Endothelial cell of umbilical vein (primary cell): ENCODE results near the gene MBD5.

Experiments
- EZH2 ChIP-seq: IDR thresholded peaks from 2 replicates; pipeline ENCODE4 v1.6.1; 2012; ENCODE audit warnings: borderline replicate concordance, low read depth, mild to moderate bottlenecking, moderate library complexity, low read length, inconsistent platforms; ENCODE audit not compliant: severe bottlenecking
- FOS ChIP-seq: IDR thresholded peaks from 2 replicates; pipeline ENCODE4 v1.6.1; 2011; ENCODE audit warnings: mild to moderate bottlenecking, low read length, moderate library complexity, borderline replicate concordance; ENCODE audit not compliant: insufficient read depth
- GATA2 ChIP-seq: IDR thresholded peaks from 2 replicates; pipeline ENCODE4 v1.7.0; 2011; ENCODE audit warnings: low read depth, mild to moderate bottlenecking, moderate library complexity, mixed read lengths, low read length; ENCODE audit not compliant: insufficient read length, insufficient read depth
- MYC ChIP-seq: IDR thresholded peaks from one replicate; pipeline ENCODE4 v1.6.1; 2011; ENCODE audit warnings: mild to moderate bottlenecking, low read depth, low read length
- POLR2A ChIP-seq: IDR thresholded peaks from 2 replicates; pipeline ENCODE4 v1.6.1; 2012; ENCODE audit warnings: low read depth, mild to moderate bottlenecking, control low read depth, low read length
- POLR2AphosphoS5 ChIP-seq: IDR thresholded peaks from 2 replicates; pipeline ENCODE4 v1.6.1; 2012; ENCODE audit warnings: low read depth, mild to moderate bottlenecking, control low read depth, low read length, moderate library complexity; ENCODE audit not compliant: insufficient read depth
- TF ChIP-seq, protein P1 (sequence below), 2 donors: IDR thresholded peaks; 1 replicate in 1 of 2; 2 replicates in 1 of 2; pipeline ENCODE4 v1.5.1; 2011; ENCODE audit warnings: low read length in 2 of 2, mild to moderate bottlenecking in 2 of 2, moderate library complexity in 2 of 2, control low read depth in 1 of 2, inconsistent platforms in 1 of 2, low read depth in 1 of 2; ENCODE audit not compliant: insufficient read depth in 1 of 2; ENCODE audit errors: extremely low read depth in 1 of 2
- TF ChIP-seq, protein P2 (sequence below): IDR thresholded peaks from 2 replicates; pipeline ENCODE4 v1.6.1; 2011; ENCODE audit not compliant: insufficient read depth, insufficient read length

DNA sequence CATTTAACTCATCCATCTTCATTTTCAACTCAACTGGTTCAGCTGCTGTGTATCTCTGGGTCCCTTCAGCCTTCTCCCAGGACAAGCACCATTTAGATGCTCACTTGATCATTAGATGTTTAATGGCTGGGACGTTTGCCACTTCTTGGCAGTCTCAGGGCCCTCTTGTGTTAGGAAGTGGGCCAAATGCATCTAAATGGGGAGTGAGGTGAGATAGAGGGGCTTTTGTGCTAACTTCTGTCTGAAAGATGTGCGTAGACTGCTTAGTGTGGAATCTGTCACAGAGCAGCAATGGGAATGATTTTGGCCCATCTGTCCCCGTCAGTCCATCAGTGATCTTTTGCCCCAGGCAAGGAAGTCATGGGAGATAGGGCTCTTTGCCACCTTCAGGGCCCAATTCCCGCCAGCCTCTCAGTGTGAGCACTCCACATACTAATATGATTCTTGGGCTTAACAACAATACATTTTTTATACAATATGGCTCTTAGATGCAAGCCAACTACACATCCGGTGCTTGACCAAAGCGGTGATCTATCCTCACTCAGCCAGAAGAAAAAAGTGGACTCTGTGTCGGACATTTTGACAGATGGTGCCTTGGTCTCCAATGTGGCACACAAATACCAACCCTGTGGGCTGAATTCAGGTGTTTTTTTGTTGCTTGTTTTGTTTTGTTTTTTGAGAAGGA lies 528.0 kb downstream of the MBD5 start:
- TF ChIP-seq FOS (no peak), EZH2 (no peak), POLR2A (no peak), MYC (no peak), GATA2 (no peak), POLR2AphosphoS5 (no peak)
- TF ChIP-seq, protein P1, sequence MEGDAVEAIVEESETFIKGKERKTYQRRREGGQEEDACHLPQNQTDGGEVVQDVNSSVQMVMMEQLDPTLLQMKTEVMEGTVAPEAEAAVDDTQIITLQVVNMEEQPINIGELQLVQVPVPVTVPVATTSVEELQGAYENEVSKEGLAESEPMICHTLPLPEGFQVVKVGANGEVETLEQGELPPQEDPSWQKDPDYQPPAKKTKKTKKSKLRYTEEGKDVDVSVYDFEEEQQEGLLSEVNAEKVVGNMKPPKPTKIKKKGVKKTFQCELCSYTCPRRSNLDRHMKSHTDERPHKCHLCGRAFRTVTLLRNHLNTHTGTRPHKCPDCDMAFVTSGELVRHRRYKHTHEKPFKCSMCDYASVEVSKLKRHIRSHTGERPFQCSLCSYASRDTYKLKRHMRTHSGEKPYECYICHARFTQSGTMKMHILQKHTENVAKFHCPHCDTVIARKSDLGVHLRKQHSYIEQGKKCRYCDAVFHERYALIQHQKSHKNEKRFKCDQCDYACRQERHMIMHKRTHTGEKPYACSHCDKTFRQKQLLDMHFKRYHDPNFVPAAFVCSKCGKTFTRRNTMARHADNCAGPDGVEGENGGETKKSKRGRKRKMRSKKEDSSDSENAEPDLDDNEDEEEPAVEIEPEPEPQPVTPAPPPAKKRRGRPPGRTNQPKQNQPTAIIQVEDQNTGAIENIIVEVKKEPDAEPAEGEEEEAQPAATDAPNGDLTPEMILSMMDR (IDR thresholded peaks at IDR 0.05; ENCODE audit: extremely low read depth in 1 of 2, insufficient read depth in 1 of 2, low read depth in 1 of 2, low read length in 2 of 2): no peak
- TF ChIP-seq, protein P2, sequence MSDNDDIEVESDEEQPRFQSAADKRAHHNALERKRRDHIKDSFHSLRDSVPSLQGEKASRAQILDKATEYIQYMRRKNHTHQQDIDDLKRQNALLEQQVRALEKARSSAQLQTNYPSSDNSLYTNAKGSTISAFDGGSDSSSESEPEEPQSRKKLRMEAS: no peak
